Measurements from ENCODE around the gene TSN. TPM values are rescaled to one million over a fixed set of nuclear protein-coding genes. Genes with fewer than 3 reads are reported as not detected.
A peak's percentile ranks its signal among the peaks of the same experiment; 100 is the strongest.

TSN gene
- total RNA-seq, 2 experiments from 2014 or later = 49.1 to 50.9 TPM

GRCh38 chr2:121722479-121722878 lies 33.0 kb upstream of the TSN start:
- no peaks in the 10 kb centered on the region for H3K27me3 ChIP-seq (ENCODE audit: control insufficient read depth in 1 of 2, insufficient read depth in 2 of 2, low read length in 2 of 2)
- ChIA-PET POLR2A (interaction anchor here (1.4 to 1.9 kb wide), 2 partner anchors 9 to 73 kb away, joined by 4 to 5 read pairs; partner anchors contain the start of gene CLASP1), CTCF (interaction anchor here (1.0 to 1.4 kb wide), 2 partner anchors 23 to 192 kb away, joined by 3 read pairs; partner anchors contain the start of gene RNU4ATAC)
- peaks cover 8% of the 10 kb centered on the region for H3K4me1 ChIP-seq (ENCODE audit: insufficient read depth, low read length)
- Mint-ChIP-seq H3K4me3 (no peak overlapping the region), H3K27ac (no peak overlapping the region), H3K27me3 (no peaks in the 10 kb centered on the region), H3K36me3 (ENCODE audit: low read depth) (peaks cover 20% of the 10 kb centered on the region), H3K4me1 (ENCODE audit: low read depth) (peaks cover 6% of the 10 kb centered on the region), H3K9me3 (no peaks in the 10 kb centered on the region)
- peak in 1 of 14 experiments; percentile 44 for DNase-seq
- peaks cover 17% of the 10 kb centered on the region for H3K36me3 ChIP-seq (ENCODE audit: insufficient read depth, low read length)
- no peak overlapping the region for H3K27ac ChIP-seq (ENCODE audit: low read depth in 1 of 2, low read length in 2 of 2)
- no peak overlapping the region for H3K4me3 ChIP-seq (ENCODE audit: low read length)
- ATAC-seq (ENCODE audit: poor library complexity) = no peak
- no peaks in the 10 kb centered on the region for H3K9me3 ChIP-seq (ENCODE audit: control insufficient read depth in 1 of 2, insufficient read depth in 1 of 2, low read length in 2 of 2)
- intact Hi-C loops (cut with DNase I, micrococcal nuclease) = no loop called here
- TF ChIP-seq CTCF (IDR thresholded peaks at IDR 0.05) = no peak

- Mint-ChIP-seq H3K9me3 (no peaks in the 10 kb centered on the region), H3K36me3 (ENCODE audit: low read depth) (peaks cover 28% of the 10 kb centered on the region), H3K4me3 (no peak overlapping the region), H3K27me3 (no peaks in the 10 kb centered on the region), H3K27ac (no peak overlapping the region), H3K4me1 (ENCODE audit: low read depth) (peaks cover 6% of the 10 kb centered on the region)
- Histone ChIP-seq H3K4me1 (ENCODE audit: insufficient read depth, low read length) (peaks cover 8% of the 10 kb centered on the region), H3K27ac (ENCODE audit: low read depth in 1 of 2, low read length in 2 of 2) (no peak overlapping the region), H3K27me3 (ENCODE audit: control insufficient read depth in 1 of 2, insufficient read depth in 2 of 2, low read length in 2 of 2) (no peaks in the 10 kb centered on the region), H3K36me3 (ENCODE audit: insufficient read depth, low read length) (peaks cover 26% of the 10 kb centered on the region), H3K4me3 (ENCODE audit: low read length) (no peak overlapping the region), H3K9me3 (ENCODE audit: control insufficient read depth in 1 of 2, insufficient read depth in 1 of 2, low read length in 2 of 2) (no peaks in the 10 kb centered on the region)
- intact Hi-C loops (cut with DNase I, micrococcal nuclease) = no loop called here
- CTCF ChIA-PET = interaction anchor here (0.8 to 1.4 kb wide), 2 partner anchors 13 to 24 kb away, joined by 3 read pairs; partner anchors contain the start of gene NIFK
- ATAC-seq (ENCODE audit: poor library complexity) (no peak), DNase-seq (no peak)
- no peak for TF ChIP-seq CTCF (IDR thresholded peaks at IDR 0.05)
- POLR2A ChIA-PET = interaction anchor here (2.5 kb wide), 1 partner anchor 74 kb away, joined by 5 read pairs; the partner anchor contains the start of gene CLASP1
Observed at GRCh38 chr2:121723316-121723715, 32.1 kb upstream of the TSN start.

- Mint-ChIP-seq H3K36me3 (ENCODE audit: low read depth) (peaks cover 68% of the 10 kb centered on the region), H3K9me3 (no peaks in the 10 kb centered on the region), H3K4me1 (ENCODE audit: low read depth) (peaks cover 12% of the 10 kb centered on the region), H3K27ac (no peak overlapping the region), H3K4me3 (no peak overlapping the region), H3K27me3 (no peaks in the 10 kb centered on the region)
- no peak for TF ChIP-seq CTCF (IDR thresholded peaks at IDR 0.05)
- no peak for ATAC-seq (ENCODE audit: poor library complexity)
- CTCF ChIA-PET = no interaction called here
- Histone ChIP-seq H3K9me3 (ENCODE audit: control insufficient read depth in 1 of 2, insufficient read depth in 1 of 2, low read length in 2 of 2) (no peaks in the 10 kb centered on the region), H3K27me3 (ENCODE audit: control insufficient read depth in 1 of 2, insufficient read depth in 2 of 2, low read length in 2 of 2) (no peaks in the 10 kb centered on the region), H3K4me1 (ENCODE audit: insufficient read depth, low read length) (no peaks in the 10 kb centered on the region), H3K4me3 (ENCODE audit: low read length) (no peak overlapping the region), H3K27ac (ENCODE audit: low read depth in 1 of 2, low read length in 2 of 2) (no peak overlapping the region), H3K36me3 (ENCODE audit: insufficient read depth, low read length) (peaks cover 59% of the 10 kb centered on the region)
- no peak for DNase-seq
- POLR2A ChIA-PET = interaction anchor here (1.5 kb wide), 1 partner anchor 10 kb away, joined by 5 read pairs; the partner anchor contains the start of gene NIFK
- intact Hi-C loops (cut with DNase I, micrococcal nuclease) = no loop called here
Observed at GRCh38 chr2:121727332-121727731, 28.1 kb upstream of the TSN start.

Data from CD4-positive, alpha-beta T cell (primary cell).